Upper lobe of right lung (tissue), 1 donor: Measurements from ENCODE around the gene SRSF6. TPM values are rescaled to one million over a fixed set of nuclear protein-coding genes. Genes with fewer than 3 reads are reported as not detected.

Experiments
- ATAC-seq: fragments of 200-7000 bp; cut with Tn5 transposase; one replicate; pipeline ENCODE4 v1.9.1; 2020; ENCODE audit warnings: mild to moderate bottlenecking, moderate library complexity
- DNase-seq: peaks from one replicate; pipeline ENCODE4 v3.0.0-alpha.2; 2020
- H3K27ac ChIP-seq: fragments of 200-600 bp; one replicate; pipeline ENCODE4 v1.8.0; 2022
- H3K27me3 ChIP-seq: fragments of 200-600 bp; one replicate; pipeline ENCODE4 v1.8.0; 2022; ENCODE audit warnings: mild to moderate bottlenecking
- H3K36me3 ChIP-seq: fragments of 200-600 bp; one replicate; pipeline ENCODE4 v1.8.0; 2022
- H3K4me1 ChIP-seq: fragments of 200-600 bp; one replicate; pipeline ENCODE4 v1.8.0; 2022
- H3K4me3 ChIP-seq: fragments of 200-600 bp; one replicate; pipeline ENCODE4 v1.8.0; 2022; ENCODE audit warnings: mild to moderate bottlenecking
- H3K9me3 ChIP-seq: fragments of 200-600 bp; one replicate; pipeline ENCODE4 v1.8.0; 2022
- CTCF ChIP-seq: fragments of 200-600 bp; IDR thresholded peaks from one replicate; pipeline ENCODE4 v1.8.0; 2022; ENCODE audit warnings: antibody characterized with exemption
- intact Hi-C: fragments of 100-400 bp; cut with DNase I; formaldehyde crosslinking; loops from one replicate; pipeline ENCODE4 v1.11.0; 2022
- total RNA-seq: library from RNA; stranded (reverse); fragmentation: NEBNext Ultra II Directional; extraction: Animal tissue kit (Norgen Biotek cat#: 25700); gene quantifications from one replicate; pipeline ENCODE4 v1.2.1, GENCODE V29; 2021
- donor health status: DM: no; HTN: yes; CAD: no; lungs with severe emphysema.

Gene SRSF6
- total RNA-seq, 1 donor from 2014 or later: 145 TPM

- H3K36me3 ChIP-seq: no peaks in the 10 kb centered on the region
- H3K27ac ChIP-seq: no peak overlapping the region
- H3K9me3 ChIP-seq: no peaks in the 10 kb centered on the region
- intact Hi-C loops: no loop called here
- no peak for TF ChIP-seq CTCF
- no peak for ATAC-seq
- H3K4me3 ChIP-seq: no peak overlapping the region
- DNase-seq: no peak
- no peaks in the 10 kb centered on the region for H3K4me1 ChIP-seq
- H3K27me3 ChIP-seq: peaks cover 24% of the 10 kb centered on the region
Observed at GRCh38 chr20:43506238-43506637, 48.5 kb downstream of the SRSF6 start.

- no peak within 1 kb of the TSS for H3K27ac ChIP-seq
Observed at GRCh38 chr20:43507150-43508080, 49.7 kb downstream of the SRSF6 start, which contains the start of gene L3MBTL1. L3MBTL1 (plus strand) TSS chr20:43507697; CDS start chr20:43513504, 5,807 bp downstream.

GRCh38 chr20:43508106-43508505 lies 50.4 kb downstream of the SRSF6 start:
- ATAC-seq (peak; percentile 13), DNase-seq (no peak)
- Histone ChIP-seq H3K36me3 (no peaks in the 10 kb centered on the region), H3K27me3 (peaks cover 24% of the 10 kb centered on the region), H3K9me3 (no peaks in the 10 kb centered on the region), H3K27ac (no peak overlapping the region), H3K4me3 (peak overlapping the region; percentile 62), H3K4me1 (peaks cover 2% of the 10 kb centered on the region)
- intact Hi-C loops: no loop called here
- TF ChIP-seq CTCF: no peak

More at GRCh38 chr20:43507150-43508080, 49.7 kb downstream of the SRSF6 start, which contains the start of gene L3MBTL1:
- H3K27me3 ChIP-seq: peaks cover 24% of the 10 kb centered on the region
- intact Hi-C loops: no loop called here
- peak within 1 kb of the TSS; percentile 62 for H3K4me3 ChIP-seq
- DNase-seq: peak; percentile 84
- no peak for TF ChIP-seq CTCF
- peak; percentile 91 for ATAC-seq
- no peaks in the 10 kb centered on the region for H3K9me3 ChIP-seq
- H3K4me1 ChIP-seq: no peaks in the 10 kb centered on the region
- H3K36me3 ChIP-seq: no peaks in the 10 kb centered on the region

GRCh38 chr20:43508604-43509040 lies 50.9 kb downstream of the SRSF6 start:
- DNase-seq: no peak
- TF ChIP-seq CTCF: no peak
- peaks cover 7% of the 10 kb centered on the region for H3K4me1 ChIP-seq
- H3K27me3 ChIP-seq: peaks cover 24% of the 10 kb centered on the region
- no peak overlapping the region for H3K4me3 ChIP-seq
- no peaks in the 10 kb centered on the region for H3K36me3 ChIP-seq
- intact Hi-C loops: no loop called here
- no peak for ATAC-seq
- no peak overlapping the region for H3K27ac ChIP-seq
- H3K9me3 ChIP-seq: no peaks in the 10 kb centered on the region

- Histone ChIP-seq H3K4me1 (peaks cover 7% of the 10 kb centered on the region), H3K4me3 (no peak overlapping the region), H3K27ac (no peak overlapping the region), H3K9me3 (no peaks in the 10 kb centered on the region), H3K27me3 (peaks cover 19% of the 10 kb centered on the region), H3K36me3 (no peaks in the 10 kb centered on the region)
- DNase-seq: no peak
- intact Hi-C loops: no loop called here
- TF ChIP-seq CTCF: no peak
- ATAC-seq: no peak
Observed at GRCh38 chr20:43511879-43512278, 54.2 kb downstream of the SRSF6 start.
